H1 (cell line): Measurements from ENCODE around the gene PLXNA4. TPM values are rescaled to one million over a fixed set of nuclear protein-coding genes. Genes with fewer than 3 reads are reported as not detected.

Experiments used
- CTCF ChIA-PET: fragments of 300-600 bp; sonication (Branson Sonifier 250); formaldehyde crosslinking; loops from one replicate; lab custom pipeline; 2021; ENCODE audit not compliant: partially characterized antibody; lab: Charles Lee
- POLR2A ChIA-PET: fragments of 300-600 bp; sonication (Branson Sonifier 250); formaldehyde crosslinking; loops from one replicate; lab custom pipeline; 2021; ENCODE audit warnings: inconsistent platforms; ENCODE audit not compliant: partially characterized antibody; lab: Charles Lee
- DNase-seq, 2 experiments: peaks; one replicate each; pipeline versions ENCODE4 v3.0.0 to v3.0.0-alpha.2; 2010 to 2022; ENCODE audit warnings: low spot score in 2 of 2, low read depth in 1 of 2, mixed read lengths in 1 of 2
- FAIRE-seq: peaks from 2 replicates; lab custom pipeline; 2011; peaks lifted over from hg19 to GRCh38; lab: Jason Lieb, UNC
- H2AFZ ChIP-seq: 2 replicates; pipeline ENCODE4 v1.8.1; 2012; ENCODE audit warnings: low read length, inconsistent platforms
- H2AK5ac ChIP-seq: 2 replicates; pipeline ENCODE4 v1.6.1; 2013; ENCODE audit warnings: low read depth, low read length
- H2BK120ac ChIP-seq: replicated peaks from 2 replicates; pipeline ENCODE3; 2013; ENCODE audit warnings: low read depth, low read length, inconsistent platforms
- H2BK12ac ChIP-seq: 2 replicates; pipeline ENCODE4 v1.6.1; 2013; ENCODE audit warnings: low read depth, low read length
- H2BK15ac ChIP-seq: 2 replicates; pipeline ENCODE4 v1.6.1; 2013; ENCODE audit warnings: low read length
- H2BK20ac ChIP-seq: 2 replicates; pipeline ENCODE4 v1.6.1; 2013; ENCODE audit warnings: low read length
- H2BK5ac ChIP-seq: 2 replicates; pipeline ENCODE4 v1.6.1; 2013; ENCODE audit warnings: low read depth, low read length
- H3K14ac ChIP-seq: 2 replicates; pipeline ENCODE4 v1.6.1; 2013; ENCODE audit warnings: inconsistent platforms; ENCODE audit not compliant: insufficient read length
- H3K18ac ChIP-seq: 2 replicates; pipeline ENCODE4 v1.6.1; 2013; ENCODE audit warnings: low read length; ENCODE audit errors: extremely low read depth
- H3K23ac ChIP-seq: 2 replicates; pipeline ENCODE4 v1.6.1; 2013; ENCODE audit warnings: inconsistent platforms; ENCODE audit not compliant: insufficient read length
- H3K23me2 ChIP-seq: 2 replicates; pipeline ENCODE4 v1.6.1; 2013; ENCODE audit warnings: low read depth, low read length
- H3K27ac ChIP-seq: 2 replicates; pipeline ENCODE4 v1.6.1; 2011; ENCODE audit warnings: low read depth, low read length, inconsistent platforms
- H3K27me3 ChIP-seq, 4 experiments: replicated peaks in 1 of 4; 1 replicate in 1 of 4; 2 replicates in 3 of 4; pipeline versions ENCODE4 v1.6.1 to v1.8.1; 2011 to 2013; ENCODE audit warnings: low read length in 3 of 4, mild to moderate bottlenecking in 3 of 4, inconsistent platforms in 2 of 4, mixed read lengths in 2 of 4, moderate library complexity in 1 of 4; ENCODE audit not compliant: control insufficient read depth in 3 of 4, insufficient read depth in 3 of 4; ENCODE audit errors: extremely low read depth in 1 of 4
- H3K36me3 ChIP-seq, 4 experiments: 2 replicates each; pipeline versions ENCODE4 v1.6.1 to v1.8.1; 2011 to 2013; ENCODE audit warnings: mild to moderate bottlenecking in 4 of 4, low read length in 3 of 4, moderate library complexity in 2 of 4, control low read depth in 1 of 4, inconsistent platforms in 1 of 4; ENCODE audit not compliant: insufficient read depth in 4 of 4, control insufficient read depth in 2 of 4
- H3K4ac ChIP-seq: replicated peaks from 2 replicates; pipeline ENCODE3; 2013; ENCODE audit warnings: low read length, low read depth, mixed read lengths, inconsistent platforms; ENCODE audit not compliant: insufficient read length
- H3K4me1 ChIP-seq, 4 experiments: replicated peaks in 1 of 4; 1 replicate in 1 of 4; 2 replicates in 3 of 4; pipeline versions ENCODE4 v1.6.1 to v1.8.1; 2011 to 2013; ENCODE audit warnings: low read length in 3 of 4, inconsistent platforms in 2 of 4, mixed read lengths in 1 of 4; ENCODE audit not compliant: insufficient read depth in 4 of 4, control insufficient read depth in 3 of 4
- H3K4me2 ChIP-seq, 2 experiments: 2 replicates each; pipeline versions ENCODE4 v1.6.1 to v1.8.1; 2011 to 2013; ENCODE audit warnings: low read depth in 2 of 2, low read length in 2 of 2, control low read depth in 1 of 2, inconsistent platforms in 1 of 2, mild to moderate bottlenecking in 1 of 2; ENCODE audit not compliant: insufficient read depth in 1 of 2
- H3K4me3 ChIP-seq, 4 experiments: fragments of 200-600, 300-600 bp in 1 of 4; sonication (generic), shearing (Covaris generic), sonication (Bioruptor Twin) in 1 of 4; 2 replicates each; pipeline versions ENCODE4 v1.5.1 to v1.8.1; 2011 to 2016; ENCODE audit warnings: low read length in 4 of 4, low read depth in 3 of 4, control low read depth in 2 of 4, inconsistent platforms in 2 of 4, mild to moderate bottlenecking in 2 of 4, mixed read lengths in 1 of 4, moderate library complexity in 1 of 4; ENCODE audit not compliant: insufficient read depth in 2 of 4; ENCODE audit errors: extremely low read depth in 1 of 4
- H3K56ac ChIP-seq: replicated peaks from 2 replicates; pipeline ENCODE3; 2013; ENCODE audit warnings: low read depth, mild to moderate bottlenecking, mixed read lengths, low read length, inconsistent platforms; ENCODE audit not compliant: insufficient read length
- H3K79me1 ChIP-seq: 2 replicates; pipeline ENCODE4 v1.6.1; 2013; ENCODE audit warnings: low read depth, low read length, control low read depth
- H3K79me2 ChIP-seq, 2 experiments: 2 replicates each; pipeline versions ENCODE4 v1.6.1 to v1.8.1; 2012 to 2013; ENCODE audit warnings: low read length in 2 of 2, mild to moderate bottlenecking in 2 of 2, inconsistent platforms in 1 of 2; ENCODE audit not compliant: insufficient read depth in 2 of 2, control insufficient read depth in 1 of 2
- H3K9ac ChIP-seq, 4 experiments: replicated peaks in 1 of 4; 1 replicate in 1 of 4; 2 replicates in 3 of 4; pipeline versions ENCODE4 v1.6.1 to v1.8.1; 2011 to 2013; ENCODE audit warnings: low read depth in 3 of 4, low read length in 3 of 4, control low read depth in 2 of 4, mild to moderate bottlenecking in 2 of 4, moderate library complexity in 2 of 4, inconsistent platforms in 1 of 4; ENCODE audit errors: extremely low read depth in 1 of 4
- H3K9me3 ChIP-seq, 2 experiments: 2 replicates each; pipeline versions ENCODE4 v1.6.1 to v1.8.1; 2012 to 2013; ENCODE audit warnings: mild to moderate bottlenecking in 2 of 2, moderate library complexity in 2 of 2, control low read depth in 1 of 2, inconsistent platforms in 1 of 2, low read depth in 1 of 2, low read length in 1 of 2, mixed read lengths in 1 of 2; ENCODE audit not compliant: insufficient read depth in 2 of 2
- H4K20me1 ChIP-seq, 2 experiments: replicated peaks in 1 of 2; 2 replicates each; pipeline versions ENCODE3 to v1.8.1; 2011 to 2013; ENCODE audit warnings: inconsistent platforms in 2 of 2, low read length in 2 of 2, mild to moderate bottlenecking in 1 of 2; ENCODE audit not compliant: insufficient read depth in 2 of 2, control insufficient read depth in 1 of 2
- H4K5ac ChIP-seq: 2 replicates; pipeline ENCODE4 v1.6.1; 2013; ENCODE audit warnings: low read length, low read depth, mixed read lengths, inconsistent platforms; ENCODE audit not compliant: insufficient read length
- H4K8ac ChIP-seq: 2 replicates; pipeline ENCODE4 v1.8.0; 2013; ENCODE audit warnings: mild to moderate bottlenecking, moderate library complexity, low read length, inconsistent platforms; ENCODE audit not compliant: insufficient read depth; ENCODE audit errors: extremely low read depth
- H4K91ac ChIP-seq: replicated peaks from 2 replicates; pipeline ENCODE3; 2013; ENCODE audit warnings: low read length, mixed read lengths, inconsistent platforms; ENCODE audit not compliant: insufficient read length
- CBX8 ChIP-seq: fragments of 300-800, 300-1000 bp; sonication (generic); IDR thresholded peaks from 2 replicates; pipeline ENCODE4 v1.7.1; 2016; ENCODE audit warnings: low read depth, low read length, borderline replicate concordance
- KDM1A ChIP-seq: fragments of 200-600, 300-600 bp; sonication (generic); IDR thresholded peaks from 2 replicates; pipeline ENCODE4 v1.7.1; 2016; ENCODE audit warnings: mild to moderate bottlenecking, low read length, borderline replicate concordance
- SIN3A ChIP-seq, 2 experiments: IDR thresholded peaks in 1 of 2; conservative IDR thresholded peaks in 1 of 2; 2 replicates each; pipeline ENCODE4 v1.6.1; 2011 to 2012; ENCODE audit warnings: low read length in 2 of 2, improper control_type of control experiment in 1 of 2, low read depth in 1 of 2, mild to moderate bottlenecking in 1 of 2
- SUZ12 ChIP-seq: fragments of 200-600 bp; sonication (generic); IDR thresholded peaks from 2 replicates; pipeline ENCODE4 v1.6.1; 2012; ENCODE audit warnings: mild to moderate bottlenecking, inconsistent platforms, low read length, moderate library complexity, mixed read lengths
- WGBS, 2 experiments: shearing (Covaris generic) in 1 of 2; methylation state at CpG; one replicate each; pipeline versions ENCODE4 v1.1.6 to v1.1.7; 2013 to 2015; ENCODE audit warnings: low lambda C conversion rate in 2 of 2, mixed read lengths in 2 of 2, inconsistent platforms in 1 of 2, low coverage in 1 of 2, missing lambda C conversion rate in 1 of 2; ENCODE audit not compliant: insufficient replicate concordance in 2 of 2, insufficient coverage in 1 of 2, insufficient read length in 1 of 2; ENCODE audit errors: extremely low coverage in 1 of 2, missing lambda C conversion rate in 1 of 2; 5-methylcytosine and 5-hydroxymethylcytosine counted together
- polyA plus RNA-seq, 7 experiments: library from polyadenylated mRNA; depleted of rRNA in 3 of 7; stranded (reverse) in 5 of 7; unstranded in 2 of 7; fragments of >200 nt in 5 of 7; fragments of 200-250 nt in 2 of 7; gene quantifications; 1 replicate in 5 of 7; 2 replicates in 1 of 7; 4 replicates in 1 of 7; pipeline versions ENCODE4 v1.2.1 to v1.2.3, GENCODE V29; 2011 to 2013; ENCODE audit warnings: missing spikeins in 2 of 7, mixed read lengths in 2 of 7
- total RNA-seq: library from RNA; stranded (reverse); fragmentation: NEBNext Ultra II Directional; extraction: Animal tissue kit (Norgen Biotek cat#: 25700); gene quantifications from 2 replicates; pipeline ENCODE4 v1.2.1, GENCODE V29; 2021
- TF ChIP-seq, protein P1 (sequence below), 3 experiments: IDR thresholded peaks; 1 replicate in 2 of 3; 2 replicates in 1 of 3; pipeline versions ENCODE4 v1.5.1 to v1.6.1; 2011; ENCODE audit warnings: low read length in 3 of 3, mild to moderate bottlenecking in 3 of 3, inconsistent platforms in 2 of 3, low read depth in 1 of 3, moderate library complexity in 1 of 3; ENCODE audit not compliant: insufficient read depth in 1 of 3; ENCODE audit errors: control extremely low read depth in 1 of 3

PLXNA4 gene
- total and polyA plus RNA-seq, 2 of the 8 experiments (the other 6 are each of a cell fraction or from before 2014, with no cell fraction given), result 0.76 to 0.79 TPM

DNA sequence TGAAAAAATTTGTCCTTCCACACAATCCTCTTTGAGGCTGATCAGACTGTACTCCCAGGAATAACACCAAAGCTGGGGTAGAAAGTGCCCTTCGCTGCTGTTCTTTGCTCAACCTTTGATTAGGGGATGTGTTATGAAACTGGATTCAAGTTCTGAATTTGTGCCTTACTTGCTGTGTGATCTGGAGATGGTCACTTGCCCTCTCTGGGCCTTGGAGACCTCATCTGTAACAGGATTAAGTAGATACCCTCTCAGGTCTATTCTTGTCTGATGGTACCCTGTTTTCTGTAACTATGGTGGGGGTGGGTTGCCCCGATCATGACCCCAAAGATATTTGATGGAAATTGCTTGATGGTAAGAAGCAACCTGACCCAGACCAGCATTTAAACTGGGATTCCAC lies 368.5 kb downstream of the PLXNA4 start:
- ChIA-PET POLR2A (no interaction called here), CTCF (interaction anchor here (0.8 to 1.7 kb wide), 5 partner anchors 12 to 310 kb away, joined by 3 to 6 read pairs (median 3); no protein-coding TSS in a partner anchor)
- Histone ChIP-seq H4K20me1 (no peaks in the 10 kb centered on the region), H3K4ac (no peak overlapping the region), H3K79me1 (no peaks in the 10 kb centered on the region), H3K9me3 (no peaks in the 10 kb centered on the region), H2AK5ac (no peak overlapping the region), H3K23ac (no peak overlapping the region), H4K5ac (no peak overlapping the region), H3K27me3 (no peaks in the 10 kb centered on the region), H2AFZ (no peak overlapping the region), H3K4me2 (no peak overlapping the region), H3K79me2 (no peaks in the 10 kb centered on the region), H2BK20ac (no peak overlapping the region), H4K91ac (no peak overlapping the region), H4K8ac (no peak overlapping the region), H3K23me2 (no peaks in the 10 kb centered on the region), H3K56ac (no peak overlapping the region), H2BK120ac (no peak overlapping the region), H3K9ac (no peak overlapping the region), H3K14ac (no peak overlapping the region), H3K4me3 (no peak overlapping the region), H3K27ac (no peak overlapping the region), H3K36me3 (no peaks in the 10 kb centered on the region), H2BK12ac (no peak overlapping the region), H2BK15ac (no peak overlapping the region), H3K4me1 (peaks cover 0 to 9% (median 2%) of the 10 kb centered on the region in 4 experiments; a peak in 2 of 7 replicates), H3K18ac (no peak overlapping the region), H2BK5ac (no peak overlapping the region)
- no peak for DNase-seq
- 84% methylated on average over 2 of the region's 2 CpGs; no CpG with 5 or more reads in 1 of the 2 experiments for WGBS, 2 experiments
- FAIRE-seq, result no peak
- TF ChIP-seq SUZ12 (no peak), CBX8 (no peak), SIN3A (conservative IDR thresholded peaks at IDR 0.05 in 1 of 2, IDR thresholded peaks at IDR 0.05 in 1 of 2; ENCODE audit: low read depth in 1 of 2, low read length in 2 of 2) (no peak), KDM1A (0 out of 2 replicates have a peak, but pooled peaks have one; percentile 17)
- TF ChIP-seq, protein P1, sequence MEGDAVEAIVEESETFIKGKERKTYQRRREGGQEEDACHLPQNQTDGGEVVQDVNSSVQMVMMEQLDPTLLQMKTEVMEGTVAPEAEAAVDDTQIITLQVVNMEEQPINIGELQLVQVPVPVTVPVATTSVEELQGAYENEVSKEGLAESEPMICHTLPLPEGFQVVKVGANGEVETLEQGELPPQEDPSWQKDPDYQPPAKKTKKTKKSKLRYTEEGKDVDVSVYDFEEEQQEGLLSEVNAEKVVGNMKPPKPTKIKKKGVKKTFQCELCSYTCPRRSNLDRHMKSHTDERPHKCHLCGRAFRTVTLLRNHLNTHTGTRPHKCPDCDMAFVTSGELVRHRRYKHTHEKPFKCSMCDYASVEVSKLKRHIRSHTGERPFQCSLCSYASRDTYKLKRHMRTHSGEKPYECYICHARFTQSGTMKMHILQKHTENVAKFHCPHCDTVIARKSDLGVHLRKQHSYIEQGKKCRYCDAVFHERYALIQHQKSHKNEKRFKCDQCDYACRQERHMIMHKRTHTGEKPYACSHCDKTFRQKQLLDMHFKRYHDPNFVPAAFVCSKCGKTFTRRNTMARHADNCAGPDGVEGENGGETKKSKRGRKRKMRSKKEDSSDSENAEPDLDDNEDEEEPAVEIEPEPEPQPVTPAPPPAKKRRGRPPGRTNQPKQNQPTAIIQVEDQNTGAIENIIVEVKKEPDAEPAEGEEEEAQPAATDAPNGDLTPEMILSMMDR (IDR thresholded peaks at IDR 0.05; ENCODE audit: control extremely low read depth in 1 of 3, insufficient read depth in 1 of 3, low read depth in 1 of 3, low read length in 3 of 3), result no peak
